Type B pancreatic cell (in vitro differentiated cells): ENCODE results near the gene SLCO2A1. TPM values are rescaled to one million over a fixed set of nuclear protein-coding genes. Genes with fewer than 3 reads are reported as not detected.

Experiments
- DNase-seq: peaks from one replicate; pipeline ENCODE4 v3.0.0; 2021; ENCODE audit warnings: mixed read lengths; ENCODE audit not compliant: unreplicated experiment; ENCODE audit errors: extremely low spot score
- H3K27ac Mint-ChIP-seq: 2 replicates; pipeline ENCODE4 v1.8.0; 2021; ENCODE audit warnings: mild to moderate bottlenecking, mixed read lengths
- H3K27me3 Mint-ChIP-seq: 2 replicates; pipeline ENCODE4 v1.8.0; 2021; ENCODE audit warnings: mixed read lengths
- H3K36me3 Mint-ChIP-seq: 2 replicates; pipeline ENCODE4 v1.8.0; 2021; ENCODE audit warnings: mixed read lengths
- H3K4me1 Mint-ChIP-seq: one replicate; pipeline ENCODE4 v1.8.0; 2021; ENCODE audit warnings: mixed read lengths; ENCODE audit not compliant: unreplicated experiment
- H3K4me3 Mint-ChIP-seq: 2 replicates; pipeline ENCODE4 v1.8.0; 2021; ENCODE audit warnings: mild to moderate bottlenecking, mixed read lengths
- H3K9me3 Mint-ChIP-seq: 2 replicates; pipeline ENCODE4 v1.8.0; 2021; ENCODE audit warnings: mixed read lengths
- CTCF ChIP-seq: fragments of 200-600 bp; sonication (generic); conservative IDR thresholded peaks from 2 replicates; pipeline ENCODE4 v1.5.0; 2021; ENCODE audit warnings: antibody characterized with exemption, mild to moderate bottlenecking
- total RNA-seq: library from RNA; stranded (reverse); gene quantifications from 2 replicates; pipeline ENCODE4 v1.2.1, GENCODE V29; 2021; ENCODE audit warnings: low replicate concordance

SLCO2A1 gene
- total RNA-seq, 1 donor from 2014 or later, result 3.8 TPM

GRCh38 chr3:133996996-133997395 is 32.7 kb downstream of the SLCO2A1 start:
- Mint-ChIP-seq H3K36me3 (no peaks in the 10 kb centered on the region), H3K27ac (no peak overlapping the region), H3K4me1 (peaks cover 10% of the 10 kb centered on the region), H3K9me3 (no peaks in the 10 kb centered on the region), H3K4me3 (no peak overlapping the region), H3K27me3 (peaks cover 54% of the 10 kb centered on the region)
- no peak for TF ChIP-seq CTCF
- no peak for DNase-seq

- peaks cover 9% of the 10 kb centered on the region for H3K4me1 Mint-ChIP-seq
- TF ChIP-seq CTCF, result no peak
- no peaks in the 10 kb centered on the region for H3K36me3 Mint-ChIP-seq
- peaks cover 50% of the 10 kb centered on the region for H3K27me3 Mint-ChIP-seq
- no peak overlapping the region for H3K27ac Mint-ChIP-seq
- no peak for DNase-seq
- no peaks in the 10 kb centered on the region for H3K9me3 Mint-ChIP-seq
- no peak overlapping the region for H3K4me3 Mint-ChIP-seq
These were observed 33.5 kb downstream of the SLCO2A1 start for GRCh38 chr3:133996251-133996661.

GRCh38 chr3:133995264-133995663 is 34.5 kb downstream of the SLCO2A1 start:
- Mint-ChIP-seq H3K36me3 (no peaks in the 10 kb centered on the region), H3K4me1 (peaks cover 9% of the 10 kb centered on the region), H3K9me3 (peaks cover under 1% of the 10 kb centered on the region)

GRCh38 chr3:133994166-133994890 is 35.4 kb downstream of the SLCO2A1 start:
- Mint-ChIP-seq H3K9me3 (peaks cover 4% of the 10 kb centered on the region), H3K36me3 (no peaks in the 10 kb centered on the region), H3K27me3 (peaks cover 39% of the 10 kb centered on the region), H3K4me3 (no peak overlapping the region), H3K27ac (no peak overlapping the region), H3K4me1 (peaks cover 9% of the 10 kb centered on the region)
- no peak for TF ChIP-seq CTCF
- no peak for DNase-seq

More at GRCh38 chr3:133995264-133995663, 34.5 kb downstream of the SLCO2A1 start:
- Mint-ChIP-seq H3K4me3 (no peak overlapping the region), H3K27me3 (peaks cover 45% of the 10 kb centered on the region), H3K27ac (no peak overlapping the region)
- no peak for DNase-seq
- no peak for TF ChIP-seq CTCF

GRCh38 chr3:133992951-133993620 is 36.6 kb downstream of the SLCO2A1 start:
- DNase-seq, result no peak
- Mint-ChIP-seq H3K9me3 (peaks cover 4% of the 10 kb centered on the region), H3K36me3 (no peaks in the 10 kb centered on the region), H3K4me1 (peaks cover 22% of the 10 kb centered on the region), H3K27me3 (peaks cover 33% of the 10 kb centered on the region), H3K4me3 (no peak overlapping the region), H3K27ac (no peak overlapping the region)
- no peak for TF ChIP-seq CTCF
